GM12891 (cell line): ENCODE results near the gene ARHGAP6.
A peak's percentile ranks its signal among the peaks of the same experiment; 100 is the strongest.

ENCODE experiments used
- DNase-seq: peaks from one replicate; pipeline ENCODE4 v3.0.0; 2011; ENCODE audit warnings: low spot score; ENCODE audit not compliant: insufficient read length
- FAIRE-seq: peaks from 2 replicates; lab custom pipeline; 2011; peaks lifted over from hg19 to GRCh38; lab: Jason Lieb, UNC
- PAX5 ChIP-seq: IDR thresholded peaks from 2 replicates; pipeline ENCODE4 v1.6.1; 2011; ENCODE audit warnings: low read length, moderate library complexity, mild to moderate bottlenecking; ENCODE audit not compliant: insufficient read depth, severe bottlenecking
- POLR2A ChIP-seq: IDR thresholded peaks from 2 replicates; pipeline ENCODE4 v1.6.1; 2011; ENCODE audit warnings: low read depth, low read length, control low read depth
- POLR2AphosphoS5 ChIP-seq: IDR thresholded peaks from 2 replicates; pipeline ENCODE4 v1.6.1; 2011; ENCODE audit warnings: low read depth, low read length, control low read depth
- POU2F2 ChIP-seq: IDR thresholded peaks from 2 replicates; pipeline ENCODE4 v1.6.1; 2011; ENCODE audit warnings: low read depth, mild to moderate bottlenecking, control low read depth, low read length, moderate library complexity
- SPI1 ChIP-seq: IDR thresholded peaks from 2 replicates; pipeline ENCODE4 v1.6.1; 2011; ENCODE audit warnings: low read depth, low read length, control low read depth
- TAF1 ChIP-seq: IDR thresholded peaks from 2 replicates; pipeline ENCODE4 v1.6.1; 2011; ENCODE audit warnings: low read depth, low read length, control low read depth

Gene ARHGAP6

DNA sequence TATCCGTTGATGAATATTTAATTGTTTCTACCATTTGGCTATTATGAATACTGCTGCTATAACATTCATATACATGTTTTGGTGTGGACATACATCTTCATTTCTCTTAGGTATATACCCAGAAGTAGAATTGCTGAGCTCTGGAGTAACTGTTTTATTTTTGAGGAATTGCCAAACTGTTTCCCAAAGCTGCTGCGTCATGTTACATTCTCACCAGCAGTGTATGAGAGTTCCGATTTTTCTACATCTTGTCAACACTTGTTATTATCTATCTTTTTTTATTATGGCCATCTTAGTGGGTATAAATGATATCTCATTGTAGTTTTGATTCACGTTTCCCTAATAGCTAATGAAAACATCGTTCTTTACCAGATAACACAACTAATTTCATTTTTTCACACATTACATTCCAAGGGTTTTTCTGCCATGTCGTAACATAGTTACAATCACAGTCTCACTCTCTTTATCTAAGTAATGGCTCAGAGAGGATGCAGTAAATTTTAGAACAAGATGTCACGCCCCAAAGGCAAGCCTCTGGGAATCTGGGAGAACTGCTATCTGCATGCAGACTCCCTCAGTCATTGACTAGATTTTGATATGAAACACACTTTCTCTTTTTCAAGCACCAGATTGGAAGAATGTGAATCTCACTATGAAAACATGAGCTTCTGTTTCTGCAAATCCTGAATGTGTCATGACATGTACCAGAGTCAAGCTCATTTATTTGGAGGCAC lies 10.3 kb downstream of the ARHGAP6 start:
- no peak for TF ChIP-seq TAF1
- no peak for TF ChIP-seq SPI1
- DNase-seq, result no peak
- no peak for FAIRE-seq

DNA sequence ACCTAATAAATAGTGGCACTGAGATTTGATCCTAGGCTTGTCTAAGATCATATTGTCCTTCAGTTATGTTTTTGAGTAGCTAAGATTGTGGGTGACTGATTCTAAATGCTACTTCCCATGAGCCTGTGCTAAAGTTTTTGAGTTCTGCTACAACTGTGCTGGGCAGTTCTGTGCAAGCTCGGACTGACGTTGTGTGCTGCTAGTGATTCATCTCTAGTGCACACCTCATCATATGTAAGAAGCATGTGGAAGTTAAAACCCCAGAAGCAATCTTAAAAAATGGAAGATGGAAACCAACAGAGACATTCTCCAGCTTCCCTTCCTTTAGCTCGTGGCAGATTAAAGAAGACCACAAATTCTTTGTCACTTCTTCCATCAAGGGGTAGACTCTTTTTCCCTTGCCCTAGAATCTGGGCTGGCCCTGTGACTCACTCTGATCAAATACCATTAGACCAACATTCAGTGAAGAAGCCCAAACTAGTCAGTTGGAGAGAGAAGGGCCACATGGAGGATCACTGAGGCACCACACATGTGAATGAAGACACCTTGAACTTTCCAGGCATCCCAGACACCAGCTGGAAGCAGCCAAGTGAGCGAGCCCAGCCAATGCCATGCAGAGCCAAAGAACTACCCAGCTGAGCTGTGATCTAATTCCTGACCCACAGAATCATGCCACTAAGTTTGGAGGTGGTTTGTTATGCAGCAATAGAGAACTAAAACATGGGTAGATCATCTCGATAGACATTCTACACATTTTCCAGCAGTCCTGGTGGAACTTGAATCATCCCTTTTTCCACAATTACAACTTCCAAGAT lies 16.8 kb downstream of the ARHGAP6 start:
- FAIRE-seq, result no peak

DNA sequence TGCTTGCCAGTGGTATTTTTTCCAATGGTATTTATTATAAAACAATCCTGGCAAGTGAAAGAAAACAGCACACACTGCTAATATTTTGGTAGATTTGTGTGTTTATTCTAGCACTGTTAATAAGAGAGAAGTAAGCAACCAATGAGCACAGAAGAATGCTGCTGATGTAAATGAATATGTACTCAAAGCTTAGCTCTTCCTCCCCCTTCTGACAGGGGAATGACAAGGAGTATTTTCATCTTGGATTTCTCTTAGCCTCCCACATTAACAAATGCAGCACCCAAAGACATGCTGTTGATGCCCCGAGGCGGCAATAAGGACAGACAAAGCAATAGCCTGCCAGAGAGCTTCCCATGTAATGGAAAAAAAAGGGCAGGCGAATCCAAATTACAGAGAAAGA lies 18.6 kb downstream of the ARHGAP6 start:
- DNase-seq (no peak), FAIRE-seq (no peak)

More for the DNA sequence above, 16.8 kb downstream of the ARHGAP6 start:
- no peak for DNase-seq
- TF ChIP-seq POLR2AphosphoS5 (no peak), SPI1 (no peak), TAF1 (no peak), POLR2A (no peak), PAX5 (no peak), POU2F2 (no peak)

DNA sequence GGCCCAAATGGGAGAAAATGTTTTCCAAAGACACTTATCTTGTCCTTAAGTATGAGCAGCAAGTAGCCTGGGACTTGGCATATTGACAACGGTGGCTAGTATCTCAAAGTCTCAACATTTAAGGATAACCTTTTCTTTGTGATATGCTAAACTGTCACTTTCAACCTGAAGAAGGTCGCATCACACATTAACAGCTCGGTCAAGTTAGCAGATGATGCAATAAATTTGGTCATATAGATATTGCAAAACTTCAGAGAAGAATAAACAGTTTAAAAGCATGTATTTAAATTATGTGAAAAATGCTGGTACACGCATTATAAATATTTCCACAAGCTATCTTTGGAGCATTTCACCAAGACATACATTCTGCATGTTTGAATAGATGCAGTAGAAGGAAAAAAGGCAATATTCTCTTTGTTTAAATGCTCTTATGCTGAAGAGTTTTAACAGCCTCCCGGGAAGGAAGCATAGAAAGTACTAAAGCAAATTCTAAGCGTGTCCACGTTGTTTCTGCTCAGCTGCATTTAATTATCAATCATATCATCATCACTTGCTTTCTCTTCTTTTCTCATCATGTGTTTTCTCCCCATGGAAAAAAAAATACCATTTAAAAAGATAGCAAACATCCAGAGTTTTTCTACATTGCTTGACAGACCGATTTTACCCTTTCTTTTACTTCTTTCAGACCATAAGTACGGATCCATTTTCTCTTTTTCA lies 24.2 kb downstream of the ARHGAP6 start:
- TF ChIP-seq SPI1 (no peak), POU2F2 (no peak), POLR2AphosphoS5 (no peak), TAF1 (no peak), PAX5 (no peak), POLR2A (no peak)
- FAIRE-seq (no peak), DNase-seq (no peak)

More for the DNA sequence above, 18.6 kb downstream of the ARHGAP6 start:
- TF ChIP-seq SPI1 (no peak), POU2F2 (no peak), POLR2AphosphoS5 (no peak), POLR2A (no peak), PAX5 (no peak), TAF1 (no peak)

DNA sequence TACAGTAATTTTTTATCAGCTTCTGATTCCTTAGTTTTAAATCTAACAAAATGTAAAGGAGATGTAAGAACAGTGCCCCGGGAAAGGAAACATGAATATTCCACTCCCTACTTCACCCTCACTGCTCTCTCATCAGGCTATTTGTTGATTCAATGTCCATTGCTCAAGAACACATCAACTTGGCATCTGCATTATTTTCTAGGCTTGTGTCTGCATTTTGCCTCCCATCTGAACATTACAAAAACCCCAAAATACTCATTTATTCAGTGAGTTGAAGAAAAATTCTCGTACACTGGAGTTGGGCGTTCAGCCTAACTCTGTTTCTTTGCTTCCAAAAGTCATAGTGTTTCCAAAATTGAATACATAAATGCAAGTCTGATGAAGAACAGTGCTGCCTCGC lies 25.6 kb downstream of the ARHGAP6 start:
- FAIRE-seq, result no peak
- no peak for DNase-seq
- TF ChIP-seq SPI1, result no peak
- TF ChIP-seq POLR2A, result no peak
- TF ChIP-seq POU2F2, result no peak
- TF ChIP-seq PAX5, result no peak
- no peak for TF ChIP-seq POLR2AphosphoS5
- TF ChIP-seq TAF1, result no peak

DNA sequence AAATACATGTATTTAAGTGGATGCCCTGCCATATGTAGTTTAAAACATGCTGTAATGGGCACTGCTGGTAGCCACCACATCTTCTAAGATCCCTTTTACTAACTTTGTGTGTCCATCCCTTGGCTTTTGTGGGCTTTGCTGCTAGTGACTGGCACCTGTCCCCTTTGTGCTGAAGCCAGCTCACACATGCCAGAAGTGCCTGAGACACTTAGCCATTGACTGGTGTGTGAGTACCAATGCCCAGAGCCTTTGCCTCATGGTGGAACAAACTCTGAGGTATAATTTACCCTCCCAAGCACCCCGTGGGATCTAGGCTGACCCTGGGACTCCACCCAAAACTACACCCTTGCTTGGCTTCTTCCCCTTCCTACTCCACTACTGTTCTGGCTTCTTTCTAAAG lies 33.0 kb downstream of the ARHGAP6 start:
- no peak for DNase-seq
- TF ChIP-seq POLR2A (no peak), SPI1 (no peak), POU2F2 (no peak), POLR2AphosphoS5 (no peak), TAF1 (no peak), PAX5 (no peak)
- FAIRE-seq, result no peak

DNA sequence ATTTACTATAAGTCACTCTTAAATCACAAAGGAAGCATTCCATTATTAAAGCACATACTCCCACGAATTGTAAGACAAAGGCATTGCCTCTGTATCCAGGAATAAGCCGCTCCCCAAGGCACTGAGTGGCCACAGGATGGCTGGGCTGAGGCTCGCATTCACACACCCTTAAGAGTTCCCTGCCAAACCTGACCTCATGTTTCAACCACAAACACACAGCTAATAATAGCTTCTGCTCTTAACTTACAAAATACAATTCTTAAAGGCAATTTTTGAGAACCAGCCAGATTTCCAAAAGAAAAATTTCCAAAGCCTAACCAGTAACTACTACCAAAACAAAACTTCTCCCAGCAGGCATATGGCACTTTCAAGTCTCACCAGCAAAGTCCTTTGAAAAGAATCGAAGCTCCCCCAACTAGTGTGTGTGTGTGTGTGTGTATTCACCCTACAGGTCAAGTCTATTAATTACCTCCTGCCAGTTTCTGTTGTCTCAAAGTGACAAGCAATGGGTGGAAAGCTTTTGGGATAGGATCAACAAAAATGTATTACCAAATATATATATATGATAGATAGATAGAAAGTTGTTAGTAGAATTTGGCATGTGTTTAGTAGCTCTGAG lies 36.0 kb downstream of the ARHGAP6 start:
- DNase-seq (no peak), FAIRE-seq (peak; percentile 31)
- TF ChIP-seq PAX5, result no peak
- no peak for TF ChIP-seq TAF1
- no peak for TF ChIP-seq POLR2A
- TF ChIP-seq SPI1, result no peak
- no peak for TF ChIP-seq POU2F2
- TF ChIP-seq POLR2AphosphoS5, result no peak

DNA sequence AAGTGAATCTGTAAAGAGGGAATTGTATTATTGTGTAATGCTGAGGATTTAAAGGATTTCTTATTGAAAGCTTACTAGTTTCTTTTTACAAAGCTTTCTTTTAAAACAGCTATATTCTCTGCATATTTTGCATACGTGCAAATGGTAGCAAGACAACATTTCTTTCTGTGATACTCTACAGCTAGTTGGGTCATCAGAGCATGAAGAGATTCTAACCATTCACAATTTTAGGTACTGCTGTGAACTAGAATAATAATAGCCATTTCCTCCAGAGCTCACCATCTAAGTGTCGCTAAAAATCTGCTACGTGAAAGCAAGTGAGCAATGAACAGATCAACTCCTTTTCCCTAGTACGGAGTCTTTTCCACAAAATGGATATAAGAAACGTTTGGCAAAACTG lies 37.3 kb downstream of the ARHGAP6 start:
- FAIRE-seq (peak; percentile 45), DNase-seq (no peak)

DNA sequence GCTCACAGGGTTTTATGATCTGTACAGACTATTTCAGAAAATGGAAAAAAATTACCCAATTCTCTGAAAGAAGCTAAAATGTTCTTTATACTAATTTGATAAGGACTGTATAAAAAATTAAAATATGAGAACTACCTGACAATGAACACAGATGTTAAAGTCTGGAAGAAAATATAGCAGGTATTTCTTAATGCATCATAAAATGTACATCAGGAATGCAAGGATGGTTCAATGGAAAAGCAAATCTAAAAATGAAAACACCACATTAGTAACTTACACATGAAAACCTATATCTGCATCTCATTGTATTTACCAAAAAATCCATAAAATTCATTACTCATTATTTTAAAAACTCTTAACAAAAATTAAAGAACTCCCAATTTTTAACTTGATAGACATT lies 39.4 kb downstream of the ARHGAP6 start:
- TF ChIP-seq POLR2AphosphoS5 (no peak), PAX5 (no peak), TAF1 (no peak), SPI1 (no peak), POLR2A (no peak), POU2F2 (no peak)

More for the DNA sequence above, 37.3 kb downstream of the ARHGAP6 start:
- no peak for TF ChIP-seq POU2F2
- no peak for TF ChIP-seq POLR2A
- no peak for TF ChIP-seq SPI1
- no peak for TF ChIP-seq TAF1
- no peak for TF ChIP-seq PAX5
- no peak for TF ChIP-seq POLR2AphosphoS5

More for the DNA sequence above, 39.4 kb downstream of the ARHGAP6 start:
- FAIRE-seq, result no peak
- no peak for DNase-seq
